Immature natural killer cell (primary cell): ENCODE data around the gene RBM33. TPM values are rescaled to one million over a fixed set of nuclear protein-coding genes. Genes with fewer than 3 reads are reported as not detected.
A peak's percentile ranks its signal among the peaks of the same experiment; 100 is the strongest.

Source experiments
- DNase-seq, 3 donors: peaks; one replicate each; pipeline ENCODE4 v3.0.0; 2022; ENCODE audit warnings: mixed read lengths in 1 of 3
- H3K27ac Mint-ChIP-seq, 6 donors: one replicate each; pipeline ENCODE4 v1.8.0; 2020; ENCODE audit warnings: mixed read lengths in 6 of 6, mild to moderate bottlenecking in 5 of 6, inconsistent platforms in 4 of 6, moderate library complexity in 3 of 6
- H3K27me3 Mint-ChIP-seq, 3 donors: one replicate each; pipeline ENCODE4 v1.8.0; 2020 to 2021; ENCODE audit warnings: low read depth in 3 of 3, mild to moderate bottlenecking in 3 of 3, mixed read lengths in 3 of 3, moderate library complexity in 3 of 3, inconsistent platforms in 1 of 3
- H3K36me3 Mint-ChIP-seq, 3 donors: one replicate each; pipeline ENCODE4 v1.8.0; 2020; ENCODE audit warnings: mixed read lengths in 3 of 3, inconsistent platforms in 2 of 3, mild to moderate bottlenecking in 2 of 3
- H3K4me1 Mint-ChIP-seq, 2 donors: one replicate each; pipeline ENCODE4 v1.8.0; 2020; ENCODE audit warnings: inconsistent platforms in 2 of 2, mild to moderate bottlenecking in 2 of 2, mixed read lengths in 2 of 2, moderate library complexity in 1 of 2
- H3K4me3 Mint-ChIP-seq, 5 donors: one replicate each; pipeline ENCODE4 v1.8.0; 2020; ENCODE audit warnings: mild to moderate bottlenecking in 5 of 5, mixed read lengths in 5 of 5, inconsistent platforms in 3 of 5, moderate library complexity in 3 of 5
- H3K9me3 Mint-ChIP-seq, 6 donors: one replicate each; pipeline ENCODE4 v1.8.0; 2020; ENCODE audit warnings: mild to moderate bottlenecking in 6 of 6, mixed read lengths in 6 of 6, inconsistent platforms in 4 of 6, moderate library complexity in 3 of 6
- polyA plus RNA-seq, 3 donors: library from polyadenylated mRNA; unstranded; fragments of 300-500 nt; fragmentation: Illumina TruSeq; gene quantifications; one replicate each; pipeline ENCODE4 v1.2.3, GENCODE V29; 2021

RBM33 gene
- polyA plus RNA-seq, 3 donors from 2014 or later: 10.9 to 61.5 (median 28.3) TPM

GRCh38 chr7:155653803-155654202 is 9.3 kb downstream of the RBM33 start:
- DNase-seq: no peak
- peaks cover 0 to 4% (median under 1%) of the 10 kb centered on the region in 6 donors for H3K9me3 Mint-ChIP-seq
- peak overlapping the region in 3 of 5 donors; percentile 11 to 52 (median 28) for H3K4me3 Mint-ChIP-seq
- H3K27ac Mint-ChIP-seq: peak overlapping the region in 3 of 6 donors; percentile 2 to 65 (median 11)
- peaks cover 4 to 14% (median 9%) of the 10 kb centered on the region in 3 donors for H3K36me3 Mint-ChIP-seq
- peaks cover 0 to 2% (median 1%) of the 10 kb centered on the region in 3 donors for H3K27me3 Mint-ChIP-seq
- peaks cover 90 to 100% of the 10 kb centered on the region in 2 donors for H3K4me1 Mint-ChIP-seq

DNA sequence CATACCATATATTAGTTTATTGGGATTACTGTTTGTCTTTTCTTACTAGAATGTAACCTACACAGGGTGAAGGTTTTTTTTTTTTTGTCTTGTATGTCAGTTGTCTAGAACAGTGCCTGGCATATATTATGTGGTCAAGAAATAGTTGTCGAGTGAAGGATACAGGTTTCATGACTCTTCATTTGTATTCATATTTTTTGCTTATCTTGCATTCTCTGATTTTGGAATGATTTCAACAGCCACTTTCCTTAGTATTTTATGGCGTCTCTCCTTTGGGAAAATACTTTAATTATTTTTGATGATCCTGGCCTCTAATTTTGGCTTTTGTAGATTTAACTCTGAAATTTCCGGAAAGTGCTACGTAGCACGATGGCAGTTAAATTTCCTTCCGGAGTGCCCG is 12.4 kb downstream of the RBM33 start:
- H3K4me3 Mint-ChIP-seq: no peak overlapping the region
- H3K27me3 Mint-ChIP-seq: no peaks in the 10 kb centered on the region
- DNase-seq: no peak
- H3K36me3 Mint-ChIP-seq: no peaks in the 10 kb centered on the region
- no peaks in the 10 kb centered on the region for H3K9me3 Mint-ChIP-seq
- H3K4me1 Mint-ChIP-seq: peaks cover 82 to 99% of the 10 kb centered on the region in 2 donors
- peak overlapping the region in 4 of 6 donors; percentile 11 to 76 (median 45) for H3K27ac Mint-ChIP-seq

DNA sequence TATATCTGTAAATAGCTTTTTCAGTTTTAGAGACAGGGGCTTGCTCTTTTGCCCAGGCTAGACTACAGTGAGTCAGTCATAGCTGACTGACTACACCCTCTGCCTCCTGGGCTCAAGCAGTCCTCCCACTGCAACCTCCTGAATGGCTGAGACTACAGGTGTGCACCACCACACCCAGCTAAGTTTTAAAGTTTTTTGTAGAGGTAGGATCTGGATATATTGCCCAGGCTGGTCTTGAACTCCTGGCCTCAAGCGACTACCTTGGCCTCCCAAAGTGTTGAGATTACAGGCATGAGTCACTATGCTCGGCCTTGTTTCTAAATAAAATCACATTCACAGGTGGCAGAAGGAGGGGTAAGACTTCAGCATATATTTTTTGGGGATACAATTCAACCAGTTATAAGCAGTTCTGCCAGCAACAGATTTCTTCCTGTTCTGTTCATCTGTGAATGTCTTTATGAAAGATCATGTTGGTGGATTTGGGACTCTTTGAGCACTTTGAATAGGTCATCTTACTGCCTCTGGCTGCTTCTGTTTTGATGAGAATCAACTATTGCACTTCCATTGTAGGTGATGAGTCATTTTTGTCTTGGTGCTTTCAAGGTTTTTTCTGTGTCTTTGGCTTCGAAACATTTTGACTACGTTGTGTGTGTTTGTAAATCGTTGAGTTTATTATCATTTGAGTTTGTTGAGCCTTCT is 15.7 kb downstream of the RBM33 start:
- Mint-ChIP-seq H3K4me1 (peaks cover 79 to 97% of the 10 kb centered on the region in 2 donors), H3K4me3 (peak overlapping the region in 1 of 5 donors; percentile 2), H3K36me3 (peaks cover 0 to 1% (median 0%) of the 10 kb centered on the region in 3 donors), H3K9me3 (no peaks in the 10 kb centered on the region), H3K27me3 (no peaks in the 10 kb centered on the region), H3K27ac (peak overlapping the region in 3 of 6 donors; percentile 6 to 63 (median 62))
- no peak for DNase-seq

- H3K9me3 Mint-ChIP-seq: no peaks in the 10 kb centered on the region
- peaks cover 0 to 6% (median 0%) of the 10 kb centered on the region in 3 donors for H3K36me3 Mint-ChIP-seq
- no peaks in the 10 kb centered on the region for H3K27me3 Mint-ChIP-seq
- H3K4me1 Mint-ChIP-seq: peaks cover 81 to 97% of the 10 kb centered on the region in 2 donors
- H3K4me3 Mint-ChIP-seq: peak overlapping the region in 2 of 5 donors; percentile 2 to 67
- H3K27ac Mint-ChIP-seq: peak overlapping the region in 2 of 6 donors; percentile 62 to 63
- no peak for DNase-seq
Measured at GRCh38 chr7:155660758-155661093, 16.3 kb downstream of the RBM33 start.

GRCh38 chr7:155662343-155663043 is 18.0 kb downstream of the RBM33 start:
- Mint-ChIP-seq H3K36me3 (peaks cover 0 to 8% (median 0%) of the 10 kb centered on the region in 3 donors), H3K9me3 (no peaks in the 10 kb centered on the region), H3K4me3 (peak overlapping the region in 3 of 5 donors; percentile 5 to 39 (median 31)), H3K27ac (peak overlapping the region in 1 of 6 donors; percentile 24), H3K27me3 (no peaks in the 10 kb centered on the region), H3K4me1 (peaks cover 84 to 97% of the 10 kb centered on the region in 2 donors)
- DNase-seq: no peak

DNA sequence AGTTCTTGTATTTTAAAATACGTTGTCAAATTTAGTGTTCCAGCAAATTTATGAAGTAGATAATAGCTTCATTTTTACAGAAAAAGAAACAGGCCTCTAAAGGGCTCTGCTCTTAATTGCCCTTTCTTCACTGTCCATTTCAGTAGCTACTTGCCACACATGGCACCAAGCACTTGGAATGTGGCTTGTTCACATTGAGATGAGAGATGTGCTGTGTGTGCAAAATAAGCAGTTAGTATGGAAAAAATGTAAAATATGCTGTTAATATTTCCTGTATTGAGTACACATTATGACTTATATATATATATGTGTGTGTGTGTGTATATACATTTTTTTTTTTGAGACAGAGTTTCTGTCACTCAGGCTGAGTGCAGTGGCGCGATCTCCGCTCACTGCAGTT is 19.5 kb downstream of the RBM33 start:
- Mint-ChIP-seq H3K4me1 (peaks cover 82 to 97% of the 10 kb centered on the region in 2 donors), H3K27ac (peak overlapping the region in 2 of 6 donors; percentile 24 to 34), H3K9me3 (no peaks in the 10 kb centered on the region), H3K36me3 (peaks cover 0 to 8% (median 0%) of the 10 kb centered on the region in 3 donors), H3K4me3 (no peak overlapping the region), H3K27me3 (peaks cover 0 to 3% (median 0%) of the 10 kb centered on the region in 3 donors)
- DNase-seq: no peak

DNA sequence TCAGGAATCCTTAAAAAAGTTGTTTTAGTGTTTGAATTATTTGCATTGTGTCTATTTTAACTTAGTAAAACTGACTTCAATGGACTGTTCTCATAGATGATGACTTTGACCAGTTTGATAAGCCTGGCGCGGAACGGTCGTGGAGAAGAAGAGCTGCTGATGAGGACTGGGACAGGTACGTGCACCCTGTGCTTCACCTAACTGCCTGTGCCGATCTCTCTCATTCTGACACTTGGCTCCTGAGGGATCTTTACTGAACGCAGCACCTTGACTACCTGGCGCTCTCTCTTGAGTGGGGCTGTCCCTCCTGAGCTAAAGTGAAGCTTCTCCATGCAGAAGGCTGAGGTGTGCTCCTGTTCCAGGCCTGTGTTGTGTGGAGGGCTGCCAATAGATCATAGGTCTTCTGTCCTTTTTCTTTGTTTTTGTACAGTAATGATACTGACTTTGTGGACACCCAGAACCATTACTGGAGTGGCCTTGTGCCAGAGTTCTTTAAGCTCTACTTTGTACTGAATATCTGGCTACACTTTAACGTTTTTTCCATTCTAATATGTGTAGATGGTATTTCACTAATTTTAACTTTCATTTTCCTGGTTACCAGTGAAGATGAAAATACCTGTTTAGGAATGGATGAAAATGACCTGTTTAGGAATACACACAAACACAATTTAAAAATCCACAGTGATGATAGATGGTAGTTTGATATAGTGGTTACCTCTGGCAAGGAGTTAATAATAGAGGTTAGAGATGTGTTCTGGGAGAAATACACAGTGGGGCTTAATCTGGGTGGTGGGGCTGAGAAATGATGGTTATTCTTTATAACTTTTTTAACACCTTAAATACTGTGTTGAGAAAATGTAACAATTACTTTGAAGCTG is 20.9 kb downstream of the RBM33 start:
- Mint-ChIP-seq H3K27me3 (peaks cover 0 to 3% (median under 1%) of the 10 kb centered on the region in 3 donors), H3K4me1 (peaks cover 83 to 97% of the 10 kb centered on the region in 2 donors), H3K4me3 (peak overlapping the region in 1 of 5 donors; percentile 27), H3K9me3 (no peaks in the 10 kb centered on the region), H3K36me3 (peaks cover 0 to 8% (median 0%) of the 10 kb centered on the region in 3 donors), H3K27ac (peak overlapping the region in 4 of 6 donors; percentile 15 to 34 (median 24))
- no peak for DNase-seq

DNA sequence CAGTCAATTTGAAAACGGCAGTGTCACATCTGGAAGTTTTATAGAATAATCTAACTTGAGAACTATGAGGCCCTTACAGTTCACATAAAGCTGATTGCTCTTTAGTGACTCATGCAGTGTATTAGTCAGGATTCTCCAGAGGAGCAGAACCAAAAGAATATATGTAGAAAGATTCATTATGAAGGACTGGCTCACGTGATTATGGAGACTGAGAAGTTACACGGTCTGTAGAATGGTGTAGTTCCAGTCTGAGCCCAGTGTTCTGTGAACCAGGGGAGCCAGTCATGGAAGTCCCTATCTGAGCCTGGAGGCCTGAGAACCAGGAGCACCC is 21.5 kb downstream of the RBM33 start:
- Mint-ChIP-seq H3K27me3 (peaks cover 0 to 3% (median 2%) of the 10 kb centered on the region in 3 donors), H3K4me1 (peaks cover 83 to 97% of the 10 kb centered on the region in 2 donors), H3K9me3 (no peaks in the 10 kb centered on the region), H3K4me3 (no peak overlapping the region), H3K27ac (peak overlapping the region in 2 of 6 donors; percentile 22 to 34), H3K36me3 (peaks cover 0 to 8% (median 0%) of the 10 kb centered on the region in 3 donors)
- DNase-seq: no peak

DNA sequence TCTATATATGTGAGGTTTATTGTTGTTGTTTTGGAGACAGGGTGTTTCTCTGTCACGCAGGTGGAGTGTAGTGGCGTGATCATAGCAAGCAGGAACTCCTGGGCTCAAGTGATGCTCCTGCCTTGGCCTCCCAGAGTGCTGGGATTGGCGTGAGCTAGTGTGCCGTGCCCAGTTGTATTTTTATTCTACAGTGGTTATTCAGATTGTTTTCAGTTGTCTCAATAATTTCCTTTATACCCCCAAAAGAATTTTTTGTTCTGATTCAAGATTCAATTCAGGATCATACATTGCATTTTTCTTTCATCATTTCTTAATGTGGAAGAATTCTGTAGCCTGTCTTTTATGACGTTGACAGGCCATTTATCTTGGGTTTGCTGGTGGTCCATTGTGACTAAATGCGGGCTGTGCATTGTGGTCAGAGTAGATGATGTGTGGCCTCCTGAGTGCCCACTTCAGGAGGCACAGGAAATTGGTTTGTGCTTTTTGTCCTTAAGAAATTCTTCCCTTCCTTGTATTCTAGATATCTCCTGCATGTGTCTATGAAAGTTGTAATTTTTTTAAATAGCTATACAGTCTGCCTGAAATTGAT is 22.9 kb downstream of the RBM33 start:
- peak overlapping the region in 5 of 6 donors; percentile 8 to 70 (median 56) for H3K27ac Mint-ChIP-seq
- H3K9me3 Mint-ChIP-seq: no peaks in the 10 kb centered on the region
- H3K4me1 Mint-ChIP-seq: peaks cover 82 to 97% of the 10 kb centered on the region in 2 donors
- DNase-seq: no peak
- H3K36me3 Mint-ChIP-seq: peaks cover 0 to 8% (median 0%) of the 10 kb centered on the region in 3 donors
- H3K27me3 Mint-ChIP-seq: peaks cover 0 to 3% (median 2%) of the 10 kb centered on the region in 3 donors
- peak overlapping the region in 3 of 5 donors; percentile 37 to 48 (median 41) for H3K4me3 Mint-ChIP-seq

GRCh38 chr7:155669717-155670505 is 25.4 kb downstream of the RBM33 start:
- Mint-ChIP-seq H3K36me3 (peaks cover 0 to 12% (median 0%) of the 10 kb centered on the region in 3 donors), H3K27me3 (peaks cover 0 to 9% (median 5%) of the 10 kb centered on the region in 3 donors), H3K4me1 (peaks cover 70 to 84% of the 10 kb centered on the region in 2 donors), H3K4me3 (no peak overlapping the region), H3K9me3 (no peaks in the 10 kb centered on the region), H3K27ac (peak overlapping the region; percentile 2 to 55 (median 46))
- no peak for DNase-seq

DNA sequence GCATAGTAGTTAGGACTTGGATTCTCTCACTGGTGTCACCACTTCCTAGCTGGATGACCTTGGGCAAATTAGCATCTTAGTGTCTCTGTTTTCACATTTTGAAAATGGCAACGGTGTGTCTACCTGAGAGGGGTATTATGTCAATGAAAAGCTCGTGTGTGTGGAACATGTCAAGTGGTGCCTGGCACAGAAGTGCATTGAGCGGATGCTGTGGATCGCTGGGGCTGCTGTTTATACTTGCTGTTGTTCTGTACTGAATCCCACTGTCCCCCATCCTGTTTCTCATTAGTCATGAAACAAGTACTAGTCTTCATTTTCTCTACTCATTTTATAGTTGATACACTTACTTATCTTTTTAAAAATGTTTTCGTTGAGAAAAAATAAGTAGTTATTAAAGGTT is 26.1 kb downstream of the RBM33 start:
- Mint-ChIP-seq H3K27me3 (peaks cover 0 to 9% (median 5%) of the 10 kb centered on the region in 3 donors), H3K4me3 (no peak overlapping the region), H3K36me3 (peaks cover 0 to 8% (median 0%) of the 10 kb centered on the region in 3 donors), H3K27ac (peak overlapping the region in 4 of 6 donors; percentile 2 to 51 (median 34)), H3K4me1 (peaks cover 66 to 81% of the 10 kb centered on the region in 2 donors), H3K9me3 (no peaks in the 10 kb centered on the region)
- no peak for DNase-seq

DNA sequence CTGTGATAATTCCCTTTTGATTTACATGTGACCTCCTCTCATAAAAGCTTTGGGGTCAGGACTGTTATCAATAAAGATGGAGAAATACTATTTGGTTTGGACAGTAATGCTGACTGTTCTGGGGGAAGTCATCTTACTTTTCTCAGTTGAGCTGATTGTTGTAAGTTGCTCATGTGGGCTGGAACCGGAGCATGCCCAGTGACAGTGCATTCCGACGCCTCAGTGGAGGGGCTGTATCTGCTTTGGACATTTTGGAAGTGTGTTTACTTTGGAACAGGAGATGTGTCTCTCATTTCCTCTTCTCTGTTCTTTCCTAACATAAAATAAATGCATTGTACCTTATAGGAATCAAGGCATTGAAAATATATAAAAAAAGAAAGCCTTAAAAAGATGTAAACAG is 30.1 kb downstream of the RBM33 start:
- H3K4me1 Mint-ChIP-seq: peaks cover 55 to 75% of the 10 kb centered on the region in 2 donors
- H3K27me3 Mint-ChIP-seq: peaks cover 0 to 9% (median 4%) of the 10 kb centered on the region in 3 donors
- H3K9me3 Mint-ChIP-seq: no peaks in the 10 kb centered on the region
- peaks cover 0 to 8% (median 0%) of the 10 kb centered on the region in 3 donors for H3K36me3 Mint-ChIP-seq
- peak overlapping the region in 3 of 6 donors; percentile 8 to 49 (median 49) for H3K27ac Mint-ChIP-seq
- H3K4me3 Mint-ChIP-seq: no peak overlapping the region
- DNase-seq: no peak
